ENCODE results near the gene LEFTY1.

The LEFTY1 gene

GRCh38 chr1:225846331-225847310, 42.3 kb downstream of the LEFTY1 start:
- Histone ChIP-seq H3K9ac (ENCODE audit: low read length) (peak overlapping the region; percentile 58), H3K4me3 (ENCODE audit: low read length) (no peak overlapping the region), H3K27me3 (ENCODE audit: low read depth, low read length) (no peaks in the 10 kb centered on the region), H3K4me2 (ENCODE audit: low read length) (peak overlapping the region; percentile 70), H3K79me2 (ENCODE audit: low read length) (no peaks in the 10 kb centered on the region), H3K9me3 (ENCODE audit: insufficient read depth, low read length) (no peaks in the 10 kb centered on the region), H3K4me1 (ENCODE audit: low read length) (peaks cover 52% of the 10 kb centered on the region), H3K36me3 (replicated peaks; ENCODE audit: low read depth, low read length) (peaks cover 32% of the 10 kb centered on the region), H2AFZ (ENCODE audit: low read depth, low read length) (no peak overlapping the region), H3K27ac (ENCODE audit: low read length) (peak overlapping the region; percentile 94), H4K20me1 (ENCODE audit: insufficient read depth, low read length) (no peaks in the 10 kb centered on the region)
- TF ChIP-seq, protein P1, sequence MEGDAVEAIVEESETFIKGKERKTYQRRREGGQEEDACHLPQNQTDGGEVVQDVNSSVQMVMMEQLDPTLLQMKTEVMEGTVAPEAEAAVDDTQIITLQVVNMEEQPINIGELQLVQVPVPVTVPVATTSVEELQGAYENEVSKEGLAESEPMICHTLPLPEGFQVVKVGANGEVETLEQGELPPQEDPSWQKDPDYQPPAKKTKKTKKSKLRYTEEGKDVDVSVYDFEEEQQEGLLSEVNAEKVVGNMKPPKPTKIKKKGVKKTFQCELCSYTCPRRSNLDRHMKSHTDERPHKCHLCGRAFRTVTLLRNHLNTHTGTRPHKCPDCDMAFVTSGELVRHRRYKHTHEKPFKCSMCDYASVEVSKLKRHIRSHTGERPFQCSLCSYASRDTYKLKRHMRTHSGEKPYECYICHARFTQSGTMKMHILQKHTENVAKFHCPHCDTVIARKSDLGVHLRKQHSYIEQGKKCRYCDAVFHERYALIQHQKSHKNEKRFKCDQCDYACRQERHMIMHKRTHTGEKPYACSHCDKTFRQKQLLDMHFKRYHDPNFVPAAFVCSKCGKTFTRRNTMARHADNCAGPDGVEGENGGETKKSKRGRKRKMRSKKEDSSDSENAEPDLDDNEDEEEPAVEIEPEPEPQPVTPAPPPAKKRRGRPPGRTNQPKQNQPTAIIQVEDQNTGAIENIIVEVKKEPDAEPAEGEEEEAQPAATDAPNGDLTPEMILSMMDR (IDR thresholded peaks at IDR 0.05; ENCODE audit: low read depth, low read length), result no peak
- no peak for TF ChIP-seq EZH2phosphoT487 (IDR thresholded peaks at IDR 0.05; ENCODE audit: low read depth)

GRCh38 chr1:225845571-225846259, 43.2 kb downstream of the LEFTY1 start:
- H3K4me2 ChIP-seq (ENCODE audit: low read length), result no peak overlapping the region
- H3K4me3 ChIP-seq (ENCODE audit: low read length), result no peak overlapping the region
- peaks cover 46% of the 10 kb centered on the region for H3K4me1 ChIP-seq (ENCODE audit: low read length)
- H2AFZ ChIP-seq (ENCODE audit: low read depth, low read length), result no peak overlapping the region
- H3K27ac ChIP-seq (ENCODE audit: low read length), result no peak overlapping the region
- no peaks in the 10 kb centered on the region for H3K79me2 ChIP-seq (ENCODE audit: low read length)
- no peaks in the 10 kb centered on the region for H3K27me3 ChIP-seq (ENCODE audit: low read depth, low read length)
- H3K9ac ChIP-seq (ENCODE audit: low read length), result no peak overlapping the region
- TF ChIP-seq, protein P1 (IDR thresholded peaks at IDR 0.05; ENCODE audit: low read depth, low read length), result peak; percentile 89
- no peak for TF ChIP-seq EZH2phosphoT487 (IDR thresholded peaks at IDR 0.05; ENCODE audit: low read depth)
- H4K20me1 ChIP-seq (ENCODE audit: insufficient read depth, low read length), result no peaks in the 10 kb centered on the region
- no peaks in the 10 kb centered on the region for H3K9me3 ChIP-seq (ENCODE audit: insufficient read depth, low read length)
- peaks cover 26% of the 10 kb centered on the region for H3K36me3 ChIP-seq (replicated peaks; ENCODE audit: low read depth, low read length)

DNA sequence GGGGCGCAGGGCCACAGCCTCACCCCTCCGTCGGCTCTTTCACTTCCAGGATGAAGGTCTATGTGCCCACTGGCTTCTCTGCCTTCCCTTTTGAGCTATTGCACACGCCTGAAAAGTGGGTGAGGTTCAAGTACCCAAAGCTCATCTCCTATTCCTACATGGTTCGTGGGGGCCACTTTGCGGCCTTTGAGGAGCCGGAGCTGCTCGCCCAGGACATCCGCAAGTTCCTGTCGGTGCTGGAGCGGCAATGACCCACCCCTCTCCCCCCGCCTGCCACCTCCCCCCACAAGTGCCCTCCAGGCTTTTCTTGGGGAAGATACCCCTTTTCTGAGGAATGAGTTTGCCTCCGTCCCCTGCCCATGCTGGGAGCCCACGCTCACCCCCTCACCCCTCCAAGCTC, 43.8 kb downstream of the LEFTY1 start:
- peaks cover 43% of the 10 kb centered on the region for H3K4me1 ChIP-seq (ENCODE audit: low read length)
- H3K27ac ChIP-seq (ENCODE audit: low read length), result no peak overlapping the region
- TF ChIP-seq, protein P1 (IDR thresholded peaks at IDR 0.05; ENCODE audit: low read depth, low read length), result no peak
- no peak for TF ChIP-seq EZH2phosphoT487 (IDR thresholded peaks at IDR 0.05; ENCODE audit: low read depth)

More for the DNA sequence above, 43.8 kb downstream of the LEFTY1 start:
- Histone ChIP-seq H3K4me2 (ENCODE audit: low read length) (no peak overlapping the region), H3K27me3 (ENCODE audit: low read depth, low read length) (no peaks in the 10 kb centered on the region), H3K9me3 (ENCODE audit: insufficient read depth, low read length) (no peaks in the 10 kb centered on the region), H4K20me1 (ENCODE audit: insufficient read depth, low read length) (no peaks in the 10 kb centered on the region), H3K4me3 (ENCODE audit: low read length) (no peak overlapping the region), H3K79me2 (ENCODE audit: low read length) (no peaks in the 10 kb centered on the region), H2AFZ (ENCODE audit: low read depth, low read length) (no peak overlapping the region), H3K36me3 (replicated peaks; ENCODE audit: low read depth, low read length) (peaks cover 21% of the 10 kb centered on the region), H3K9ac (ENCODE audit: low read length) (no peak overlapping the region)
